ENCODE data around the gene HOXB9. TPM values are rescaled to one million over a fixed set of nuclear protein-coding genes. Genes with fewer than 3 reads are reported as not detected.

HOXB9 gene
- total RNA-seq, 6 donors from 2014 or later: 0.20 to 0.30 (median 0.29) TPM; not detected in 3

- WGBS, 2 donors: 1 to 2% methylated on average over 43 to 51 of the region's 79 CpGs
- DNase-seq (peak; percentile 29 to 95), ATAC-seq (ENCODE audit: low FRiP score in 2 of 2) (peak in 1 of 2 donors; percentile 81)
- no peak for TF ChIP-seq POLR2AphosphoS5 (IDR thresholded peaks at IDR 0.05)
- TF ChIP-seq POLR2A (IDR thresholded peaks at IDR 0.05): no peak
- TF ChIP-seq EP300 (IDR thresholded peaks at IDR 0.05): no peak
- TF ChIP-seq, protein P1, sequence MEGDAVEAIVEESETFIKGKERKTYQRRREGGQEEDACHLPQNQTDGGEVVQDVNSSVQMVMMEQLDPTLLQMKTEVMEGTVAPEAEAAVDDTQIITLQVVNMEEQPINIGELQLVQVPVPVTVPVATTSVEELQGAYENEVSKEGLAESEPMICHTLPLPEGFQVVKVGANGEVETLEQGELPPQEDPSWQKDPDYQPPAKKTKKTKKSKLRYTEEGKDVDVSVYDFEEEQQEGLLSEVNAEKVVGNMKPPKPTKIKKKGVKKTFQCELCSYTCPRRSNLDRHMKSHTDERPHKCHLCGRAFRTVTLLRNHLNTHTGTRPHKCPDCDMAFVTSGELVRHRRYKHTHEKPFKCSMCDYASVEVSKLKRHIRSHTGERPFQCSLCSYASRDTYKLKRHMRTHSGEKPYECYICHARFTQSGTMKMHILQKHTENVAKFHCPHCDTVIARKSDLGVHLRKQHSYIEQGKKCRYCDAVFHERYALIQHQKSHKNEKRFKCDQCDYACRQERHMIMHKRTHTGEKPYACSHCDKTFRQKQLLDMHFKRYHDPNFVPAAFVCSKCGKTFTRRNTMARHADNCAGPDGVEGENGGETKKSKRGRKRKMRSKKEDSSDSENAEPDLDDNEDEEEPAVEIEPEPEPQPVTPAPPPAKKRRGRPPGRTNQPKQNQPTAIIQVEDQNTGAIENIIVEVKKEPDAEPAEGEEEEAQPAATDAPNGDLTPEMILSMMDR (IDR thresholded peaks at IDR 0.05): no peak
- no peaks in the 10 kb centered on the region for H3K9me3 ChIP-seq
- H3K36me3 ChIP-seq: no peaks in the 10 kb centered on the region
- peaks cover 4 to 84% (median 56%) of the 10 kb centered on the region in 4 donors for H3K27me3 ChIP-seq
- peaks cover 18 to 50% (median 38%) of the 10 kb centered on the region in 4 donors for H3K4me1 ChIP-seq
- H3K27ac ChIP-seq: peak within 1 kb of the TSS in 3 of 4 donors; percentile 68 to 72 (median 69)
- H3K4me3 ChIP-seq: peak within 1 kb of the TSS; percentile 44 to 62 (median 50)
These were observed 15.6 kb downstream of the HOXB9 start, which contains the start of gene HOXB7 for GRCh38 chr17:48610282-48611211. TSS of gene HOXB7 (minus strand) at chr17:48611017. CDS start at chr17:48610918, 99 bp downstream.

DNA sequence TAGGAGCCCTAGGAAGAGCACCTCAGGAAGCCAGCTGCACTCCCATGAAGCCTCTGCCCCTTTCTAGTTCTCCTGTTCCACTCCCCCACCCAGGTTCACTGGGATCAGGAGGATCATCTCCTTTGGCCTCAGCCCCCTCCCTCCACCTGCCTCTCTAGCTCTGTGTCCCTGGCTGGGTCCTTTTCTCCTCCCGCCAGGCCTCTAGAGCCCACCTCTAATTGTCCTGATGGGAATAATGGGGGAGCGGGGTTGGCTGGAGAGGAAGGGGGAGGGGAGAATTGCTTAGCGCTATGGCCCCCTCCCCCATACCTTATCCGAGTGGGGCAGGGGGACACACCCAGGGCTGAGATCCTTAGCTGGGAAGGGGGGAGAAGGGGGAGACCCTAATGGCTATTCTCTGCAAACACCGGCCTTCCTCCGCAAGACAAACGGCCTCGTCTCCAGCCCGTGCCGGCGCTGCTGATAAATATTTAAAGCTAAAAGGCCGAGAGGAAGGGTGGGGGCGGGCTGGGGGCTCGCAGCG is 16.3 kb downstream of the HOXB9 start:
- ATAC-seq (ENCODE audit: low FRiP score in 2 of 2) (no peak), DNase-seq (no peak)
- peaks cover 18 to 50% (median 38%) of the 10 kb centered on the region in 4 donors for H3K4me1 ChIP-seq
- H3K4me3 ChIP-seq: peak overlapping the region in 3 of 4 donors; percentile 44 to 62 (median 53)
- 8 to 12% methylated on average over 12 to 14 of the region's 15 CpGs for WGBS, 2 donors
- no peak for TF ChIP-seq EP300 (IDR thresholded peaks at IDR 0.05)
- TF ChIP-seq, protein P1 (IDR thresholded peaks at IDR 0.05): no peak
- TF ChIP-seq POLR2AphosphoS5 (IDR thresholded peaks at IDR 0.05): no peak
- TF ChIP-seq POLR2A (IDR thresholded peaks at IDR 0.05): no peak
- peak overlapping the region in 1 of 4 donors; percentile 69 for H3K27ac ChIP-seq
- H3K9me3 ChIP-seq: no peaks in the 10 kb centered on the region
- no peaks in the 10 kb centered on the region for H3K36me3 ChIP-seq
- H3K27me3 ChIP-seq: peaks cover 4 to 82% (median 56%) of the 10 kb centered on the region in 4 donors

GRCh38 chr17:48609033-48609432 is 17.1 kb downstream of the HOXB9 start:
- Histone ChIP-seq H3K9me3 (no peaks in the 10 kb centered on the region), H3K4me3 (no peak overlapping the region), H3K27ac (no peak overlapping the region), H3K27me3 (peaks cover 4 to 80% (median 52%) of the 10 kb centered on the region in 4 donors), H3K36me3 (no peaks in the 10 kb centered on the region), H3K4me1 (peaks cover 14 to 42% (median 35%) of the 10 kb centered on the region in 4 donors)
- TF ChIP-seq, protein P1 (IDR thresholded peaks at IDR 0.05): no peak
- TF ChIP-seq POLR2A (IDR thresholded peaks at IDR 0.05) (no peak), POLR2AphosphoS5 (IDR thresholded peaks at IDR 0.05) (no peak), EP300 (IDR thresholded peaks at IDR 0.05) (no peak)
- no peak for ATAC-seq (ENCODE audit: low FRiP score in 2 of 2)
- DNase-seq: no peak

- TF ChIP-seq POLR2AphosphoS5 (IDR thresholded peaks at IDR 0.05) (no peak), EP300 (IDR thresholded peaks at IDR 0.05) (no peak), POLR2A (IDR thresholded peaks at IDR 0.05) (no peak)
- TF ChIP-seq, protein P1 (IDR thresholded peaks at IDR 0.05): no peak
- DNase-seq (no peak), ATAC-seq (ENCODE audit: low FRiP score in 2 of 2) (no peak)
- Histone ChIP-seq H3K9me3 (no peaks in the 10 kb centered on the region), H3K4me3 (no peak overlapping the region), H3K27me3 (peaks cover 4 to 80% (median 51%) of the 10 kb centered on the region in 4 donors), H3K36me3 (no peaks in the 10 kb centered on the region), H3K27ac (no peak overlapping the region), H3K4me1 (peaks cover 12 to 38% (median 31%) of the 10 kb centered on the region in 4 donors)
- 70 to 84% methylated on average over 1 of the region's 1 CpG for WGBS, 2 donors
These were observed 17.7 kb downstream of the HOXB9 start for GRCh38 chr17:48608494-48608834.
